Transverse colon (tissue), 4 donors: Measurements from ENCODE around the gene ADAMTS16. TPM values are rescaled to one million over a fixed set of nuclear protein-coding genes. Genes with fewer than 3 reads are reported as not detected.

ENCODE experiments used
- DNase-seq: peaks from one replicate; pipeline ENCODE4 v3.0.0-alpha.2; 2019
- H3K27ac ChIP-seq, 4 donors: fragments of 200-600 bp; sonication (generic); 2 replicates each; pipeline ENCODE4 v1.5.1; 2016 to 2018; ENCODE audit warnings: inconsistent platforms in 4 of 4
- H3K27me3 ChIP-seq: fragments of 200-600 bp; sonication (generic); 2 replicates; pipeline ENCODE4 v1.5.1; 2017; ENCODE audit warnings: inconsistent platforms
- H3K36me3 ChIP-seq, 4 donors: fragments of 200-600 bp; sonication (generic); 2 replicates each; pipeline ENCODE4 v1.5.1; 2017 to 2019; ENCODE audit warnings: inconsistent platforms in 4 of 4
- H3K4me1 ChIP-seq, 4 donors: fragments of 200-600 bp; sonication (generic); 2 replicates each; pipeline ENCODE4 v1.5.1; 2017 to 2020; ENCODE audit warnings: inconsistent platforms in 4 of 4
- H3K4me3 ChIP-seq, 4 donors: fragments of 200-600 bp; sonication (generic); 1 replicate in 1 of 4; 2 replicates in 3 of 4; pipeline versions ENCODE4 v1.5.1 to v1.6.1; 2017 to 2019; ENCODE audit warnings: inconsistent platforms in 4 of 4
- H3K9me3 ChIP-seq, 2 donors: fragments of 200-600 bp; sonication (generic); 2 replicates each; pipeline ENCODE4 v1.5.1; 2017 to 2019; ENCODE audit warnings: inconsistent platforms in 2 of 2
- EP300 ChIP-seq: sonication (generic); formaldehyde crosslinking; IDR thresholded peaks from one replicate; pipeline ENCODE4 v1.6.1; 2017; ENCODE audit warnings: antibody characterized with exemption, low read depth
- POLR2A ChIP-seq: fragments of 450-650 bp; IDR thresholded peaks from one replicate; pipeline ENCODE4 v1.6.1; 2016; ENCODE audit warnings: antibody characterized with exemption, mild to moderate bottlenecking, moderate library complexity
- POLR2AphosphoS5 ChIP-seq, 3 donors: sonication (generic); formaldehyde crosslinking; IDR thresholded peaks; one replicate each; pipeline ENCODE4 v1.6.1; 2016; ENCODE audit warnings: antibody characterized with exemption in 3 of 3
- WGBS, 2 donors: methylation state at CpG; one replicate each; pipeline ENCODE4 v1.1.5; 2018; ENCODE audit warnings: low coverage in 1 of 2; 5-methylcytosine and 5-hydroxymethylcytosine counted together
- in situ Hi-C, 4 donors: fragments of 200-750 bp; cut with MboI; loops; one replicate each; pipeline versions ENCODE4 v1.15.0 to v1.15.1; 2017; ENCODE audit warnings: low sequenced_read_pairs in 3 of 4, low pct_ligation_motif_present in 1 of 4, low pct_unique_long_range_greater_than_20kb in 1 of 4
- intact Hi-C: fragments of 100-400 bp; cut with DNase I; formaldehyde crosslinking; loops from one replicate; pipeline ENCODE4 v1.15.1; 2023; ENCODE audit warnings: low total_unique reads
- total RNA-seq, 4 donors: library from RNA; depleted of rRNA; stranded (reverse); fragments of >200 nt; gene quantifications; one replicate each; pipeline ENCODE4 v1.1.0, GENCODE V29; 2016
- TF ChIP-seq, protein P1 (sequence below), 5 experiments: fragments of 200-600 bp in 3 of 5; fragments of 450-650 bp in 2 of 5; sonication (generic) in 3 of 5; IDR thresholded peaks; 1 replicate in 2 of 5; 2 replicates in 3 of 5; pipeline ENCODE4 v1.5.1; 2016 to 2017; ENCODE audit warnings: antibody characterized with exemption in 5 of 5, inconsistent platforms in 3 of 5, mild to moderate bottlenecking in 2 of 5, moderate library complexity in 1 of 5

Gene ADAMTS16
- total RNA-seq, 4 donors from 2014 or later: 0.68 to 4.4 TPM; not detected in 2

DNA sequence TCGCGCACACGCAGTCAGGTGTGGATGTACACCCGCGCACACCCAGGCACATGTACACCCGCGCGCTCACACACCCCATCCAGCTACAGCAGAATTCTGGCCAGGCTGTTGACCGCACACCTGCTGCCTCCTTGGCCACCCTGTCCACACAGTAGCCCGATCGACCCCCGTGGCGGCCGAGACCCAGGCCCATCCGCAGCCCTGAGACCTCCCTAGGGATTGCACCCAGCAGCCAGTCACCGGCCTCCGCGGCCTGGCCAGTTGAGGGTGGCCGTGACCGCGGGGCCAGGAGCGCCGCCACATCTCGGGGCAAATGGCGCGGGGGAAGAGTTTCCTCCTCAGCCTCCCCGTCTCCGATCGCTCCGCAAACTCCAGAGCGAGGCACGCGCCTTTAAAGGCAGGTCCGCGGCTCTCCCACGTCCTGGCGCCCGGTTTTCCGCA is 774 bp upstream of the ADAMTS16 start:
- DNase-seq: no peak
- H3K27ac ChIP-seq: no peak overlapping the region
- H3K4me1 ChIP-seq: peaks cover 0 to 15% (median 5%) of the 10 kb centered on the region in 4 donors
- no peaks in the 10 kb centered on the region for H3K36me3 ChIP-seq
- peak overlapping the region in 1 of 4 donors; percentile 33 for H3K4me3 ChIP-seq
- TF ChIP-seq POLR2AphosphoS5 (IDR thresholded peaks at IDR 0.05) (no peak), POLR2A (no peak), EP300 (no peak)
- TF ChIP-seq, protein P1, sequence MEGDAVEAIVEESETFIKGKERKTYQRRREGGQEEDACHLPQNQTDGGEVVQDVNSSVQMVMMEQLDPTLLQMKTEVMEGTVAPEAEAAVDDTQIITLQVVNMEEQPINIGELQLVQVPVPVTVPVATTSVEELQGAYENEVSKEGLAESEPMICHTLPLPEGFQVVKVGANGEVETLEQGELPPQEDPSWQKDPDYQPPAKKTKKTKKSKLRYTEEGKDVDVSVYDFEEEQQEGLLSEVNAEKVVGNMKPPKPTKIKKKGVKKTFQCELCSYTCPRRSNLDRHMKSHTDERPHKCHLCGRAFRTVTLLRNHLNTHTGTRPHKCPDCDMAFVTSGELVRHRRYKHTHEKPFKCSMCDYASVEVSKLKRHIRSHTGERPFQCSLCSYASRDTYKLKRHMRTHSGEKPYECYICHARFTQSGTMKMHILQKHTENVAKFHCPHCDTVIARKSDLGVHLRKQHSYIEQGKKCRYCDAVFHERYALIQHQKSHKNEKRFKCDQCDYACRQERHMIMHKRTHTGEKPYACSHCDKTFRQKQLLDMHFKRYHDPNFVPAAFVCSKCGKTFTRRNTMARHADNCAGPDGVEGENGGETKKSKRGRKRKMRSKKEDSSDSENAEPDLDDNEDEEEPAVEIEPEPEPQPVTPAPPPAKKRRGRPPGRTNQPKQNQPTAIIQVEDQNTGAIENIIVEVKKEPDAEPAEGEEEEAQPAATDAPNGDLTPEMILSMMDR (IDR thresholded peaks at IDR 0.05): no peak
- intact Hi-C loops: no loop called here
- in situ Hi-C loops: loop anchor here in 2 of 4 donors (10.0 to 25.0 kb wide), 3 partner anchors 252 to 273 kb away; partner anchors contain the start of gene ICE1 (in 1 of the 2)
- no peaks in the 10 kb centered on the region for H3K9me3 ChIP-seq
- peaks cover 27% of the 10 kb centered on the region for H3K27me3 ChIP-seq
- WGBS, 2 donors: 45% methylated on average over 39 of the region's 39 CpGs; no CpG with 5 or more reads in 1 of the 2 donors

DNA sequence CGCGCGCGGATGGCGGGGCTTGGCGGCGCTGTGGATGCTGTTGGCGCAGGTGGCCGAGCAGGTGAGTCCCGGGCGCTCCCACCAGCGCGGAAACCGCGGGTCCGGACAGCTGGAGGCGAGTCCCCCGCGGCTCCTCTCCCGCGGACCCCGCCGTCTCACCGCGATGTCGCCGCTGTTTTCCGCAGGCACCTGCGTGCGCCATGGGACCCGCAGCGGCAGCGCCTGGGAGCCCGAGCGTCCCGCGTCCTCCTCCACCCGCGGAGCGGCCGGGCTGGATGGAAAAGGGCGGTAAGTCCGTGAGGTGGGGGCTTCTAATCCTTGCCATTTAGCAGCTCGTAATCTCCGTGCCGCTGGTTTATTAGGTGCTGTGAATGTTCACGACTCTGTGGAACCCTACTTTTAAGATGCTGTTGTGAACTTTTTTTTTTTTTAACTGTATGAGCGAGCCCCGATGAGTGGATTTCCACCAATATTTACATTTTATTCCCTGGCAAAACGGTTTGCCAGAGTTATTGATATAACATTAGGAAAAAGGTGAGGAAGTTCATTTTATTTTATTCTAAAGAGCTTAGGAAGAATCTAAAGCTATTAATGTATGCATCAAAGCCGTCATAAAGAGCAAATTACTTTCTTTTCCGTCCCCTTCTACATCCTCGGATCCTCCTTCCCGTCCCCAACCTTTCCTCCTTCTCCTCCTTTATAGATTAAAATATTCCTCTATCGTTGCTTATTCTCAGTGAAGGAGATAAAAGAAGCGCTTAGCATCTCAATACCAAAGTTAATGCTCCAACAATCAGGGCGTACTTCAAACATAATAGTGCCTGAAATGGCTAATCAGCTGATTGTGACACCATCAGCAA is 579 bp downstream of the ADAMTS16 start:
- WGBS, 2 donors: 10 to 18% methylated on average over 16 to 37 of the region's 57 CpGs
- H3K9me3 ChIP-seq: no peaks in the 10 kb centered on the region
- intact Hi-C loops: loop anchor here (5.0 kb wide), 1 partner anchor 277 kb away; no protein-coding TSS in a partner anchor
- H3K4me3 ChIP-seq: peak overlapping the region in 2 of 4 donors; percentile 6 to 33
- TF ChIP-seq, protein P1 (IDR thresholded peaks at IDR 0.05): no peak
- TF ChIP-seq POLR2A (no peak), POLR2AphosphoS5 (IDR thresholded peaks at IDR 0.05) (no peak), EP300 (no peak)
- H3K36me3 ChIP-seq: no peaks in the 10 kb centered on the region
- H3K27ac ChIP-seq: no peak overlapping the region
- H3K27me3 ChIP-seq: peaks cover 27% of the 10 kb centered on the region
- in situ Hi-C loops: loop anchor here in 3 of 4 donors (10.0 to 25.0 kb wide), 3 partner anchors 253 to 274 kb away; partner anchors contain the start of gene ICE1 (in 1 of the 3)
- H3K4me1 ChIP-seq: peaks cover 0 to 15% (median 5%) of the 10 kb centered on the region in 4 donors
- DNase-seq: no peak

DNA sequence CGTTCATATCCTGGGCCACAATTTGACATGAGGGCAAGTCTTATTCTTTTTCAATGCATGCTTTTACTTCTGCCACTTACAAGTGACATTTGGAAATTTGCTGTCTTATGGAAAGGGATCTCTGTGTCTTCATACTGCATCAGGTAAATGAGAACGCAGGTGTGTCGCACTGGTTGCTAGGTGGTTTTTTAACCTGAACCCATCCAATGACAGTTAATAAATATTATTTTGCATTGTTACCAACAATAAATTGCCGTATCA is 1.1 kb downstream of the ADAMTS16 start:
- H3K27ac ChIP-seq: no peak overlapping the region
- H3K9me3 ChIP-seq: no peaks in the 10 kb centered on the region
- H3K4me1 ChIP-seq: peaks cover 0 to 15% (median 5%) of the 10 kb centered on the region in 4 donors
- peaks cover 27% of the 10 kb centered on the region for H3K27me3 ChIP-seq
- 28 to 30% methylated on average over 4 of the region's 4 CpGs for WGBS, 2 donors
- in situ Hi-C loops (loop anchor here in 3 of 4 donors (10.0 to 25.0 kb wide), 3 partner anchors 254 to 274 kb away; partner anchors contain the start of gene ICE1 (in 1 of the 3)), intact Hi-C loops (loop anchor here (5.0 kb wide), 1 partner anchor 276 kb away; no protein-coding TSS in a partner anchor)
- H3K36me3 ChIP-seq: no peaks in the 10 kb centered on the region
- DNase-seq: no peak
- TF ChIP-seq, protein P1 (IDR thresholded peaks at IDR 0.05): no peak
- TF ChIP-seq POLR2AphosphoS5 (IDR thresholded peaks at IDR 0.05): no peak
- TF ChIP-seq EP300: no peak
- no peak for TF ChIP-seq POLR2A
- H3K4me3 ChIP-seq: no peak overlapping the region
